SK-N-MC (cell line): Measurements from ENCODE around the gene CRELD1.

Experiments used
- EZH2 ChIP-seq: fragments of 200-600 bp; sonication (generic); IDR thresholded peaks from one replicate; pipeline ENCODE4 v1.6.1; 2017; ENCODE audit warnings: antibody characterized with exemption
- FOXP2 ChIP-seq: optimal IDR thresholded peaks from 2 replicates; pipeline ENCODE3; 2011; ENCODE audit warnings: mild to moderate bottlenecking, moderate library complexity; ENCODE audit not compliant: insufficient read depth; ENCODE audit errors: extremely low read length, control extremely low read depth
- POLR2AphosphoS5 ChIP-seq: IDR thresholded peaks from 2 replicates; pipeline ENCODE4 v1.6.1; 2012; ENCODE audit warnings: mild to moderate bottlenecking, low read depth, low read length, borderline replicate concordance

DNA sequence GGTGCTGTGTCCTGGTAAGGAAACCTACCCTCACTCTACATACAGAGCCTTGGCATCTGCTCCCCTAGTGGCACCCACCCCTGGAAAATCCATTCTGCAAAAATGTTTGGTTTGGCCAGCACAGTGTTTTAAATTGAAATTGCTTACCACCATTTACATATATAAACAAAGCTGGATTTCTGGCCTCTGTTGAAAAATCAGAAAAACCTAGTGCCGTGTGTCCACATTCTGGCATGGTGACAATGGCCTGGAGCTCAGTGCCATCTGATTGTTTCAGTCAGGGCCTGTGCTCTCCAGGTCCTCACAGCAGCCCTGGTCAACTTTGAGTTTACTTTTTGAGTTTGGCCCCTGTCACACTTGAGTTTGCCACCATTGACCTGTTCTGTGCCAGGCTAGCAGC is 19.6 kb upstream of the CRELD1 start:
- TF ChIP-seq EZH2 (no peak), POLR2AphosphoS5 (no peak), FOXP2 (no peak)
